PC-3 (cell line): ENCODE measurements around the gene CIC. TPM values are rescaled to one million over a fixed set of nuclear protein-coding genes. Genes with fewer than 3 reads are reported as not detected.

Experiments used
- ATAC-seq: fragments of 200-7000 bp; cut with Tn5 transposase; 2 replicates; pipeline ENCODE4 v1.9.1; 2020; ENCODE audit warnings: mild to moderate bottlenecking, moderate library complexity
- BruUV-seq: library from RNA; stranded (reverse); fragments of 400-500 nt; replicated peaks from 2 replicates; lab custom pipeline; 2021; lab: Mats Ljungman, UMichigan
- CTCF ChIA-PET: fragments of 300-600 bp; sonication (Branson Sonifier 250); formaldehyde crosslinking; loops from one replicate; lab custom pipeline; 2022; ENCODE audit warnings: antibody characterized with exemption; lab: Charles Lee
- POLR2A ChIA-PET: fragments of 300-600 bp; sonication (Branson Sonifier 250); formaldehyde crosslinking; loops from one replicate; lab custom pipeline; 2022; ENCODE audit warnings: antibody characterized with exemption; ENCODE audit not compliant: unreplicated experiment; lab: Charles Lee
- DNase-seq: peaks from one replicate; pipeline ENCODE4 v3.0.0-alpha.2; 2015
- H2AFZ ChIP-seq: fragments of 300-600 bp; sonication (generic); 2 replicates; pipeline ENCODE4 v1.6.0; 2016; ENCODE audit warnings: antibody characterized with exemption, low read length
- H3F3A ChIP-seq: fragments of 300-600 bp; sonication (generic); one replicate; pipeline ENCODE4 v1.6.0; 2017; ENCODE audit warnings: antibody characterized with exemption, low read length, control low read depth, mild to moderate bottlenecking; ENCODE audit not compliant: unreplicated experiment
- H3K27ac ChIP-seq: fragments of 300-600 bp; sonication (generic); 2 replicates; pipeline ENCODE4 v1.5.1; 2016; ENCODE audit warnings: mild to moderate bottlenecking, low read length
- H3K27me3 ChIP-seq: fragments of 300-600 bp; sonication (generic); 2 replicates; pipeline ENCODE4 v1.6.1; 2016; ENCODE audit warnings: low read length, mixed read lengths
- H3K36me3 ChIP-seq: fragments of 300-600 bp; sonication (generic); 2 replicates; pipeline ENCODE4 v1.6.1; 2016; ENCODE audit warnings: low read depth, mixed run types, low read length, mixed read lengths
- H3K4me1 ChIP-seq: fragments of 300-600 bp; sonication (generic); 2 replicates; pipeline ENCODE4 v1.5.1; 2016; ENCODE audit warnings: low read length; ENCODE audit not compliant: insufficient read depth
- H3K4me2 ChIP-seq: fragments of 300-600 bp; sonication (generic); 2 replicates; pipeline ENCODE4 v1.6.0; 2016; ENCODE audit warnings: low read length
- H3K4me3 ChIP-seq: fragments of 300-600 bp; sonication (generic); 2 replicates; pipeline ENCODE4 v1.5.1; 2016; ENCODE audit warnings: mild to moderate bottlenecking, low read length, mixed read lengths
- H3K79me2 ChIP-seq: fragments of 300-600 bp; sonication (generic); 2 replicates; pipeline ENCODE4 v1.6.1; 2017; ENCODE audit warnings: low read length, mixed read lengths
- H3K9ac ChIP-seq: fragments of 300-600 bp; sonication (generic); 2 replicates; pipeline ENCODE4 v1.6.0; 2016; ENCODE audit warnings: mild to moderate bottlenecking, low read length
- H3K9me2 ChIP-seq: fragments of 300-600 bp; sonication (generic); replicated peaks from 2 replicates; pipeline ENCODE4 v1.6.1; 2016; ENCODE audit warnings: mixed run types, low read length, mixed read lengths
- H3K9me3 ChIP-seq: fragments of 300-600 bp; sonication (generic); 2 replicates; pipeline ENCODE4 v1.6.1; 2016; ENCODE audit warnings: low read length, mixed read lengths
- H4K20me1 ChIP-seq: fragments of 300-600 bp; sonication (generic); 2 replicates; pipeline ENCODE4 v1.6.1; 2016; ENCODE audit warnings: low read length, mixed read lengths
- EZH2 ChIP-seq: fragments of 300-600 bp; sonication (generic); IDR thresholded peaks from one replicate; pipeline ENCODE4 v1.6.1; 2017; ENCODE audit warnings: antibody characterized with exemption, mild to moderate bottlenecking, low read length; ENCODE audit not compliant: unreplicated experiment
- EZH2phosphoT487 ChIP-seq: fragments of 300-600 bp; sonication (generic); IDR thresholded peaks from 2 replicates; pipeline ENCODE4 v1.6.1; 2018; ENCODE audit warnings: mild to moderate bottlenecking, antibody characterized with exemption, low read length, borderline replicate concordance
- intact Hi-C: fragments of 100-400 bp; cut with micrococcal nuclease; formaldehyde crosslinking; loops from 2 replicates; pipeline ENCODE4 v1.9.0; 2023
- total RNA-seq: library from RNA; depleted of rRNA; stranded (reverse); fragments of >200 nt; gene quantifications from 2 replicates; pipeline ENCODE4 v1.2.3, GENCODE V29; 2014
- TF ChIP-seq, protein P1 (sequence below): fragments of 300-600 bp; sonication (generic); conservative IDR thresholded peaks from 2 replicates; pipeline ENCODE4 v1.5.1; 2017; ENCODE audit warnings: antibody characterized with exemption, low read depth, mild to moderate bottlenecking, low read length

The CIC gene
- total RNA-seq, 1 experiment from 2014 or later = 9.8 TPM

DNA sequence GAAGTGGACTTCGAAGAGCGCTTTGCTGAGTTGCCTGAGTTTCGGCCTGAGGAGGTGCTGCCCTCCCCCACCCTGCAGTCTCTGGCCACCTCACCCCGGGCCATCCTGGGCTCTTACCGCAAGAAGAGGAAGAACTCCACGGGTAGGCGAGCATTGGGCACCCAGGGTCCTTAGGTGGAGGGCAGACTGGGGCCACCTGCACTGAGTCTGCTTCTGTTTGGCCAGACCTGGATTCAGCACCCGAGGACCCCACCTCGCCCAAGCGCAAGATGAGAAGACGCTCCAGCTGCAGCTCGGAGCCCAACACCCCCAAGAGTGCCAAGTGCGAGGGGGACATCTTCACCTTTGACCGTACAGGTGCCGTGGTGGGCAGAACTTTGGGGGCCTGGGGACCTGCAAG, 24.9 kb downstream of the CIC start:
- Histone ChIP-seq H4K20me1 (no peaks in the 10 kb centered on the region), H3K9me3 (no peaks in the 10 kb centered on the region), H3K36me3 (no peaks in the 10 kb centered on the region), H3K4me1 (no peaks in the 10 kb centered on the region), H3K27me3 (no peaks in the 10 kb centered on the region), H3K9ac (no peak overlapping the region), H3K4me2 (no peak overlapping the region), H2AFZ (no peak overlapping the region), H3K9me2 (no peaks in the 10 kb centered on the region), H3K79me2 (no peaks in the 10 kb centered on the region), H3F3A (no peaks in the 10 kb centered on the region), H3K4me3 (no peak overlapping the region), H3K27ac (no peak overlapping the region)
- BruUV-seq = no TSS peak
- CTCF ChIA-PET = no interaction called here
- POLR2A ChIA-PET = no interaction called here
- intact Hi-C loops = no loop called here
- TF ChIP-seq, protein P1, sequence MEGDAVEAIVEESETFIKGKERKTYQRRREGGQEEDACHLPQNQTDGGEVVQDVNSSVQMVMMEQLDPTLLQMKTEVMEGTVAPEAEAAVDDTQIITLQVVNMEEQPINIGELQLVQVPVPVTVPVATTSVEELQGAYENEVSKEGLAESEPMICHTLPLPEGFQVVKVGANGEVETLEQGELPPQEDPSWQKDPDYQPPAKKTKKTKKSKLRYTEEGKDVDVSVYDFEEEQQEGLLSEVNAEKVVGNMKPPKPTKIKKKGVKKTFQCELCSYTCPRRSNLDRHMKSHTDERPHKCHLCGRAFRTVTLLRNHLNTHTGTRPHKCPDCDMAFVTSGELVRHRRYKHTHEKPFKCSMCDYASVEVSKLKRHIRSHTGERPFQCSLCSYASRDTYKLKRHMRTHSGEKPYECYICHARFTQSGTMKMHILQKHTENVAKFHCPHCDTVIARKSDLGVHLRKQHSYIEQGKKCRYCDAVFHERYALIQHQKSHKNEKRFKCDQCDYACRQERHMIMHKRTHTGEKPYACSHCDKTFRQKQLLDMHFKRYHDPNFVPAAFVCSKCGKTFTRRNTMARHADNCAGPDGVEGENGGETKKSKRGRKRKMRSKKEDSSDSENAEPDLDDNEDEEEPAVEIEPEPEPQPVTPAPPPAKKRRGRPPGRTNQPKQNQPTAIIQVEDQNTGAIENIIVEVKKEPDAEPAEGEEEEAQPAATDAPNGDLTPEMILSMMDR = no peak
- TF ChIP-seq EZH2 (no peak), EZH2phosphoT487 (no peak)
- no peak for DNase-seq
- ATAC-seq = no peak

DNA sequence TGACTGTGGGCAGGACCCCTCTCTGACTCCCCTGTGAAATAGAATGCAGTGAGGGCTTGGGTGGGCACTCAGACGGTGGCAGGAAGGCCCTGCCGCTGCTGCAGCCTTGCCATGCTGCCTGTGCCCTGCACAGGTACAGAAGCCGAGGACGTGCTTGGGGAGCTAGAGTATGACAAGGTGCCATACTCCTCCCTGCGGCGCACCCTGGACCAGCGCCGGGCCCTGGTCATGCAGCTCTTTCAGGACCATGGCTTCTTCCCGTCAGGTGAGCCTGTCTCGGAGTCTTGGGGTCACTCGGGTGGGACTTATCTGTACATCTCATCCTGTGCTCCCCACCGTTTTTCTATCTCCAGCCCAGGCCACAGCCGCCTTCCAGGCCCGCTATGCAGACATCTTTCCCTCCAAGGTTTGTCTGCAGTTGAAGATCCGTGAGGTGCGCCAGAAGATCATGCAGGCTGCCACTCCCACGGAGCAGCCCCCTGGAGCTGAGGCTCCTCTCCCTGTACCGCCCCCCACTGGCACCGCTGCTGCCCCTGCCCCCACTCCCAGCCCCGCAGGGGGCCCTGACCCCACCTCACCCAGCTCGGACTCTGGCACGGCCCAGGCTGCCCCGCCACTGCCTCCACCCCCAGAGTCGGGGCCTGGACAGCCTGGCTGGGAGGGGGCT, 25.6 kb downstream of the CIC start:
- no TSS peak for BruUV-seq
- DNase-seq (no peak), ATAC-seq (no peak)
- Histone ChIP-seq H3K4me1 (no peaks in the 10 kb centered on the region), H3K4me3 (no peak overlapping the region), H3K9ac (no peak overlapping the region), H3K27ac (no peak overlapping the region), H3K79me2 (no peaks in the 10 kb centered on the region), H2AFZ (no peak overlapping the region), H3K36me3 (no peaks in the 10 kb centered on the region), H3K27me3 (no peaks in the 10 kb centered on the region), H3K4me2 (no peak overlapping the region), H3K9me2 (no peaks in the 10 kb centered on the region), H3K9me3 (no peaks in the 10 kb centered on the region), H3F3A (no peaks in the 10 kb centered on the region), H4K20me1 (no peaks in the 10 kb centered on the region)
- ChIA-PET CTCF (no interaction called here), POLR2A (no interaction called here)
- TF ChIP-seq EZH2phosphoT487 = no peak
- no peak for TF ChIP-seq EZH2
- TF ChIP-seq, protein P1 = no peak
- intact Hi-C loops = no loop called here

DNA sequence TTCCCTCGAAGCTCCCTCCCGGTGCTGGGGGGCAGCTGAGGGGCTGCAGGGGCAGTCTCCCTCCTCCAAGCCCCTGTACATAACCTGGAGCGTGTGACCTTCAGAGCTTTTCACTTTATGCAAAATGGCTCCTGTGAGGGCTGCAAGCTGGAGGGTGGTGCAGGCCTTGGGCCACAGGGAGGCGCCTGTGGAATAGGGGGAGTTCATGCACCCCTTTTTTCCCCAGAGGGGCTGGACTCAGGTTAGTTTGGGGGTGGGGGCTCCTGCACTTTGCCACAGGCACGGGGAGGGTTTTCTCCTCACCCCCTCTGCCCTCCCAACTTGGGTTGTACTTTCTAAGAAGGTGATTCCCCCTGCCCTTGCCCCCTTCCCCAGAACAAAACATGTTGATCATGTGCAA, 26.3 kb downstream of the CIC start:
- H3K4me1 ChIP-seq = no peaks in the 10 kb centered on the region
- ATAC-seq (no peak), DNase-seq (no peak)
- TF ChIP-seq, protein P1 = no peak
- no peak for TF ChIP-seq EZH2
- TF ChIP-seq EZH2phosphoT487 = no peak
- ChIA-PET CTCF (no interaction called here), POLR2A (no interaction called here)
- no TSS peak for BruUV-seq
- H3F3A ChIP-seq = no peaks in the 10 kb centered on the region
- H2AFZ ChIP-seq = no peak overlapping the region
- H3K27ac ChIP-seq = no peak overlapping the region
- H3K4me3 ChIP-seq = no peak overlapping the region
- H3K27me3 ChIP-seq = no peaks in the 10 kb centered on the region
- H3K4me2 ChIP-seq = no peak overlapping the region
- H3K9me3 ChIP-seq = no peaks in the 10 kb centered on the region
- intact Hi-C loops = no loop called here
- H3K79me2 ChIP-seq = no peaks in the 10 kb centered on the region
- no peak overlapping the region for H3K9ac ChIP-seq
- no peaks in the 10 kb centered on the region for H3K36me3 ChIP-seq
- no peaks in the 10 kb centered on the region for H4K20me1 ChIP-seq
- no peaks in the 10 kb centered on the region for H3K9me2 ChIP-seq
